ENCODE measurements around the gene ZFP64.

The ZFP64 gene

GRCh38 chr20:52153896-52154295 is 37.7 kb downstream of the ZFP64 start:
- Histone ChIP-seq H3K79me2 (ENCODE audit: insufficient read depth, low read length) (no peaks in the 10 kb centered on the region), H4K20me1 (ENCODE audit: insufficient read depth, low read length, poor library complexity, severe bottlenecking) (no peaks in the 10 kb centered on the region), H3K36me3 (ENCODE audit: insufficient read depth, low read length) (peaks cover 61% of the 10 kb centered on the region), H3K4me3 (ENCODE audit: low read length, poor library complexity, severe bottlenecking) (no peak overlapping the region), H2AFZ (ENCODE audit: low read length) (no peak overlapping the region), H3K9ac (ENCODE audit: low read depth, low read length, poor library complexity, severe bottlenecking) (no peak overlapping the region), H3K27me3 (ENCODE audit: insufficient read depth, low read length, poor library complexity, severe bottlenecking) (no peaks in the 10 kb centered on the region), H3K9me3 (ENCODE audit: insufficient read depth, low read depth, low read length) (0 out of 2 replicates have a peak, but pooled peaks cover 3% of the 10 kb centered on the region), H3K4me1 (ENCODE audit: insufficient read depth, low read length, poor library complexity, severe bottlenecking) (no peaks in the 10 kb centered on the region), H3K4me2 (ENCODE audit: low read depth, low read length, poor library complexity, severe bottlenecking) (no peak overlapping the region), H3F3A (ENCODE audit: low read depth) (no peaks in the 10 kb centered on the region), H3K9me2 (replicated peaks; ENCODE audit: low read depth, low read length) (no peaks in the 10 kb centered on the region)
- TF ChIP-seq EZH2phosphoT487 (IDR thresholded peaks at IDR 0.05; ENCODE audit: borderline replicate concordance) (no peak), CTCF (conservative IDR thresholded peaks at IDR 0.05; ENCODE audit: low read length) (no peak)

GRCh38 chr20:52152921-52153320 is 38.7 kb downstream of the ZFP64 start:
- H3K36me3 ChIP-seq (ENCODE audit: insufficient read depth, low read length), result peaks cover 53% of the 10 kb centered on the region; the same call in 1 of the 2 replicates
- no peaks in the 10 kb centered on the region for H4K20me1 ChIP-seq (ENCODE audit: insufficient read depth, low read length, poor library complexity, severe bottlenecking)
- H3K27me3 ChIP-seq (ENCODE audit: insufficient read depth, low read length, poor library complexity, severe bottlenecking), result no peaks in the 10 kb centered on the region
- H3F3A ChIP-seq (ENCODE audit: low read depth), result no peaks in the 10 kb centered on the region
- H3K9ac ChIP-seq (ENCODE audit: low read depth, low read length, poor library complexity, severe bottlenecking), result no peak overlapping the region
- no peaks in the 10 kb centered on the region for H3K9me2 ChIP-seq (replicated peaks; ENCODE audit: low read depth, low read length)
- no peaks in the 10 kb centered on the region for H3K79me2 ChIP-seq (ENCODE audit: insufficient read depth, low read length)
- H3K4me1 ChIP-seq (ENCODE audit: insufficient read depth, low read length, poor library complexity, severe bottlenecking), result no peaks in the 10 kb centered on the region
- H3K4me3 ChIP-seq (ENCODE audit: low read length, poor library complexity, severe bottlenecking), result no peak overlapping the region
- H2AFZ ChIP-seq (ENCODE audit: low read length), result no peak overlapping the region
- no peak overlapping the region for H3K4me2 ChIP-seq (ENCODE audit: low read depth, low read length, poor library complexity, severe bottlenecking)
- no peak for TF ChIP-seq EZH2phosphoT487 (IDR thresholded peaks at IDR 0.05; ENCODE audit: borderline replicate concordance)
- no peak for TF ChIP-seq CTCF (conservative IDR thresholded peaks at IDR 0.05; ENCODE audit: low read length)
- 0 out of 2 replicates have a peak, but pooled peaks cover 3% of the 10 kb centered on the region for H3K9me3 ChIP-seq (ENCODE audit: insufficient read depth, low read depth, low read length)

- Histone ChIP-seq H3F3A (ENCODE audit: low read depth) (no peaks in the 10 kb centered on the region), H4K20me1 (ENCODE audit: insufficient read depth, low read length, poor library complexity, severe bottlenecking) (no peaks in the 10 kb centered on the region), H3K4me3 (ENCODE audit: low read length, poor library complexity, severe bottlenecking) (no peak overlapping the region), H2AFZ (ENCODE audit: low read length) (no peak overlapping the region), H3K4me2 (ENCODE audit: low read depth, low read length, poor library complexity, severe bottlenecking) (no peak overlapping the region), H3K9me2 (replicated peaks; ENCODE audit: low read depth, low read length) (no peaks in the 10 kb centered on the region), H3K9me3 (ENCODE audit: insufficient read depth, low read depth, low read length) (0 out of 2 replicates have a peak, but pooled peaks cover 3% of the 10 kb centered on the region), H3K27me3 (ENCODE audit: insufficient read depth, low read length, poor library complexity, severe bottlenecking) (no peaks in the 10 kb centered on the region), H3K36me3 (ENCODE audit: insufficient read depth, low read length) (peaks cover 50% of the 10 kb centered on the region; the same call in 1 of the 2 replicates), H3K79me2 (ENCODE audit: insufficient read depth, low read length) (no peaks in the 10 kb centered on the region), H3K9ac (ENCODE audit: low read depth, low read length, poor library complexity, severe bottlenecking) (no peak overlapping the region), H3K4me1 (ENCODE audit: insufficient read depth, low read length, poor library complexity, severe bottlenecking) (no peaks in the 10 kb centered on the region)
- TF ChIP-seq EZH2phosphoT487 (IDR thresholded peaks at IDR 0.05; ENCODE audit: borderline replicate concordance), result no peak
- TF ChIP-seq CTCF (conservative IDR thresholded peaks at IDR 0.05; ENCODE audit: low read length), result no peak
These were observed 39.2 kb downstream of the ZFP64 start for GRCh38 chr20:52152416-52152815.
